Measurements from ENCODE around the gene USP34.

USP34 gene

GRCh38 chr2:61435291-61435690 is 35.6 kb downstream of the USP34 start:
- H3K27ac ChIP-seq, result no peak overlapping the region

DNA sequence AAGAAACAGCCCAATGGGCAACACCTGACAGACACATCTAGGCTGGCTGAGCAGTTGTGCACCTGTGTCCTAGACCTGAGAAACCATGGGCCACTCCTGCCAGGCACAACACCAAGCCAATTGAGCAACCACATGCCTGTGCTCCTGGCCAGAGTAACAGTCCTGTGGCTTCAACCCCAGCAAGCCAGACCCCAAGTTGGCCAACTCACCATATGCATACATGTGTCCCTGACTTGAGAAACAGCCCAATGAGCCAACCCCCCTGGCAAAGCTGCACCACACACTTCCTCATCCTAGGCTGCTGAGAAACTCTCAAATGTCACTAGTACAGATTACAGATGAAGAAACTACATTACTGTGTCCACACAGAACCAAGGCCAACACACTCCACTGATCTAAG is 36.6 kb downstream of the USP34 start:
- H3K36me3 ChIP-seq, result peaks cover 1% of the 10 kb centered on the region
- no peak overlapping the region for H3K27ac ChIP-seq
- H3K9me3 ChIP-seq (ENCODE audit: severe bottlenecking), result peaks cover 7% of the 10 kb centered on the region
- no peak for TF ChIP-seq CTCF (IDR thresholded peaks at IDR 0.05; ENCODE audit: low read depth, low read length)
- H3K4me3 ChIP-seq (ENCODE audit: low read depth, low read length), result no peak overlapping the region
- no peak for DNase-seq
- H3K27me3 ChIP-seq (ENCODE audit: insufficient read depth, low read depth, severe bottlenecking), result no peaks in the 10 kb centered on the region

More at GRCh38 chr2:61435291-61435690, 35.6 kb downstream of the USP34 start:
- DNase-seq, result no peak
- Histone ChIP-seq H3K4me3 (ENCODE audit: low read depth, low read length) (no peak overlapping the region), H3K36me3 (peaks cover 8% of the 10 kb centered on the region), H3K9me3 (ENCODE audit: severe bottlenecking) (peaks cover 7% of the 10 kb centered on the region), H3K27me3 (ENCODE audit: insufficient read depth, low read depth, severe bottlenecking) (no peaks in the 10 kb centered on the region)
- TF ChIP-seq CTCF (IDR thresholded peaks at IDR 0.05; ENCODE audit: low read depth, low read length), result no peak

- H3K4me3 ChIP-seq (ENCODE audit: low read depth, low read length), result no peak overlapping the region
- no peak for TF ChIP-seq CTCF (IDR thresholded peaks at IDR 0.05; ENCODE audit: low read depth, low read length)
Observed at GRCh38 chr2:61433606-61434005, 37.3 kb downstream of the USP34 start.

DNA sequence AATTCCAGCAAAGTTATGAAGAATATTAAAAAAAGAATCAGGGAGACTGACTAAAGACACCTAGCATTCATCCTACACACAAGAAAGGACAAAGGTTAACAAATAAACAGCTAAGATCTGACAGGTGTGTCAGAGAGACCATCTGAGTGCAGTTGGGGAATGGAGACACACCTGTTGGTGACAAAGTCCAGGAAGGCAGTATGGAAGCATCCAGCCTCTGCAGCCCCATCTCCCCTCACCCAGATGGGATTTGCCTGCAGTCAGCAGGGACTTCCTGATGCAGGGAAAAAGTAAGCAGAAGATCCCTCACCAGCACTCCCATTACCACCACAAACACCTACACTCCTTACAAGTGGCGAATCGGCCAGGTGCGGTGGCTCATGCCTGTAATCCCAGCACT is 37.9 kb downstream of the USP34 start:
- TF ChIP-seq CTCF (IDR thresholded peaks at IDR 0.05; ENCODE audit: low read depth, low read length), result no peak
- Histone ChIP-seq H3K27me3 (ENCODE audit: insufficient read depth, low read depth, severe bottlenecking) (no peaks in the 10 kb centered on the region), H3K27ac (no peak overlapping the region)

More at GRCh38 chr2:61433606-61434005, 37.3 kb downstream of the USP34 start:
- Histone ChIP-seq H3K9me3 (ENCODE audit: severe bottlenecking) (peaks cover 7% of the 10 kb centered on the region), H3K27ac (no peak overlapping the region), H3K27me3 (ENCODE audit: insufficient read depth, low read depth, severe bottlenecking) (no peaks in the 10 kb centered on the region), H3K36me3 (no peaks in the 10 kb centered on the region; the same call in none of the 2 replicates)
- DNase-seq, result no peak

DNA sequence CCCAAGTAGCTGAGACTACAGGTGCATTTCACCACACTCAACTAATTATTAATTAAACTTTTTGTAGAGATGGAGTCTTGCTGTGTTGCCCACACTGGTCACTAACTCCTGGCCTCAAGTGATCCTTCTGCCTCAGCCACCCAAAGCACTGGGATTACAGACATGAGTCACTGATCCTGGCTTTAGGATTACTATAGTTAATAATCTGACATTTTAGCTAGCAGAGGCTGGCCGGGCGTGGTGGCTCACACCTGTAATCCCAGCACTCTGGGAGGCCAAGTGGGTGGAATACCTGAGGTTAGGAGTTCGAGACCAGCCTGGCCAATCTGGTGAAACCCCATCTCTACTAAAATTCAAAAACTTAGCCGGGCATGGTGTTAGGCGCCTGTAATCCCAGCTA is 39.5 kb downstream of the USP34 start:
- H3K9me3 ChIP-seq (ENCODE audit: severe bottlenecking), result peaks cover 3% of the 10 kb centered on the region
- no peaks in the 10 kb centered on the region for H3K27me3 ChIP-seq (ENCODE audit: insufficient read depth, low read depth, severe bottlenecking)
- H3K36me3 ChIP-seq, result no peaks in the 10 kb centered on the region; the same call in 1 of the 2 replicates
- peak; percentile 44 for DNase-seq
- no peak overlapping the region for H3K4me3 ChIP-seq (ENCODE audit: low read depth, low read length)
- no peak for TF ChIP-seq CTCF (IDR thresholded peaks at IDR 0.05; ENCODE audit: low read depth, low read length)
- no peak overlapping the region for H3K27ac ChIP-seq

More for the DNA sequence above, 37.9 kb downstream of the USP34 start:
- Histone ChIP-seq H3K4me3 (ENCODE audit: low read depth, low read length) (no peak overlapping the region), H3K9me3 (ENCODE audit: severe bottlenecking) (peaks cover 7% of the 10 kb centered on the region), H3K36me3 (no peaks in the 10 kb centered on the region; the same call in none of the 2 replicates)
- DNase-seq, result no peak

DNA sequence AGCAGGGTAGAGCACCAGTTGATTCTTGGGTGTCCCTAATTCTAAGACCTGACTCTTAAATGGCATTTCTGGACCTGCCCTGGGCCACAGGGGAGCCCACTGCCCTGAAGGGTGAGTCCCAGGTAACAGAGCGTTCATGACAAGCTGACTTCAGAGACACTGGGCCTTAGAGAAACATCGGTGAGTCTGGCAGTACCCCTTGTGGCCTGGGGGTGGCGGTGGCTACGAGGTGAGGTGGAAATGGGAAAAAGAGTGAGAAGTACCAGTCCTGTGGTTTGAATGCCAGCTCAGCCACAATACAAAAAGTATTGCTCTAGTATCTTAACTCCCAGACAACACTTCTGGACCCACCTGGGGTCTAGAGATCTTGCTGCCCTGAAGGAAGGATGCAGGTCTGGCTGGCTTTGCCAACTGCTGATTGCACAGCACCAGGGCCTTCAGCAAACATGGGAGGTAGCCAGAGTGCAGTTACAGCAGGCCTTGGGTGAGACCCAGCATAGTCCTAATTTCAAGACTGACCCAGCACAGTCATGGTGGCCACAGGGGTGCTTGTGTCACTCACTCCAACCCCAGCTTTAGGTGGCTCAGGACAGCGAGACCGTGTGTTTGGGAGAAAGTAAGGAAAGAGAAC is 44.5 kb downstream of the USP34 start:
- peak; percentile 66 for DNase-seq
- H3K27ac ChIP-seq, result no peak overlapping the region
- H3K4me3 ChIP-seq (ENCODE audit: low read depth, low read length), result no peak overlapping the region

More for the DNA sequence above, 44.5 kb downstream of the USP34 start:
- Histone ChIP-seq H3K9me3 (ENCODE audit: severe bottlenecking) (no peaks in the 10 kb centered on the region), H3K27me3 (ENCODE audit: insufficient read depth, low read depth, severe bottlenecking) (no peaks in the 10 kb centered on the region), H3K36me3 (peaks cover 3% of the 10 kb centered on the region)
- peak; percentile 84 for TF ChIP-seq CTCF (IDR thresholded peaks at IDR 0.05; ENCODE audit: low read depth, low read length)
